ENCODE data around the gene UCK2.

UCK2 gene

GRCh38 chr1:165807613-165808012, 19.8 kb upstream of the UCK2 start:
- no peak for TF ChIP-seq CTCF (IDR thresholded peaks at IDR 0.05; ENCODE audit: control insufficient read depth, extremely low read depth, insufficient read depth)
- DNase-seq (ENCODE audit: low read depth), result no peak
- no peak overlapping the region for H3K4me3 ChIP-seq (ENCODE audit: low read depth, low read length)

GRCh38 chr1:165815725-165816124, 11.7 kb upstream of the UCK2 start:
- no peak overlapping the region for H3K4me3 ChIP-seq (ENCODE audit: low read depth, low read length)
- DNase-seq (ENCODE audit: low read depth), result no peak
- no peak for TF ChIP-seq CTCF (IDR thresholded peaks at IDR 0.05; ENCODE audit: control insufficient read depth, extremely low read depth, insufficient read depth)

GRCh38 chr1:165816157-165816556, 11.3 kb upstream of the UCK2 start:
- no peak overlapping the region for H3K4me3 ChIP-seq (ENCODE audit: low read depth, low read length)
- no peak for DNase-seq (ENCODE audit: low read depth)
- no peak for TF ChIP-seq CTCF (IDR thresholded peaks at IDR 0.05; ENCODE audit: control insufficient read depth, extremely low read depth, insufficient read depth)

GRCh38 chr1:165816826-165817497, 10.5 kb upstream of the UCK2 start:
- no peak for TF ChIP-seq CTCF (IDR thresholded peaks at IDR 0.05; ENCODE audit: control insufficient read depth, extremely low read depth, insufficient read depth)
- no peak overlapping the region for H3K4me3 ChIP-seq (ENCODE audit: low read depth, low read length)
- no peak for DNase-seq (ENCODE audit: low read depth)

GRCh38 chr1:165823552-165824268, 3.7 kb upstream of the UCK2 start:
- TF ChIP-seq CTCF (IDR thresholded peaks at IDR 0.05; ENCODE audit: control insufficient read depth, extremely low read depth, insufficient read depth), result no peak
- DNase-seq (ENCODE audit: low read depth), result no peak
- no peak overlapping the region for H3K4me3 ChIP-seq (ENCODE audit: low read depth, low read length)

GRCh38 chr1:165824269-165824643, 3.2 kb upstream of the UCK2 start:
- H3K4me3 ChIP-seq (ENCODE audit: low read depth, low read length), result no peak overlapping the region
- TF ChIP-seq CTCF (IDR thresholded peaks at IDR 0.05; ENCODE audit: control insufficient read depth, extremely low read depth, insufficient read depth), result no peak
- no peak for DNase-seq (ENCODE audit: low read depth)

Measured in LNCaP clone FGC (cell line).